PC-3 (cell line): Measurements from ENCODE around the gene CYP19A1. TPM values are rescaled to one million over a fixed set of nuclear protein-coding genes. Genes with fewer than 3 reads are reported as not detected.

Experiments used
- ATAC-seq: fragments of 200-7000 bp; cut with Tn5 transposase; 2 replicates; pipeline ENCODE4 v1.9.1; 2020; ENCODE audit warnings: mild to moderate bottlenecking, moderate library complexity
- BruUV-seq: library from RNA; stranded (reverse); fragments of 400-500 nt; replicated peaks from 2 replicates; lab custom pipeline; 2021; lab: Mats Ljungman, UMichigan
- CTCF ChIA-PET: fragments of 300-600 bp; sonication (Branson Sonifier 250); formaldehyde crosslinking; loops from one replicate; lab custom pipeline; 2022; ENCODE audit warnings: antibody characterized with exemption; lab: Charles Lee
- POLR2A ChIA-PET: fragments of 300-600 bp; sonication (Branson Sonifier 250); formaldehyde crosslinking; loops from one replicate; lab custom pipeline; 2022; ENCODE audit warnings: antibody characterized with exemption; ENCODE audit not compliant: unreplicated experiment; lab: Charles Lee
- DNase-seq: peaks from one replicate; pipeline ENCODE4 v3.0.0-alpha.2; 2015
- H2AFZ ChIP-seq: fragments of 300-600 bp; sonication (generic); 2 replicates; pipeline ENCODE4 v1.6.0; 2016; ENCODE audit warnings: antibody characterized with exemption, low read length
- H3F3A ChIP-seq: fragments of 300-600 bp; sonication (generic); one replicate; pipeline ENCODE4 v1.6.0; 2017; ENCODE audit warnings: antibody characterized with exemption, low read length, control low read depth, mild to moderate bottlenecking; ENCODE audit not compliant: unreplicated experiment
- H3K27ac ChIP-seq: fragments of 300-600 bp; sonication (generic); 2 replicates; pipeline ENCODE4 v1.5.1; 2016; ENCODE audit warnings: mild to moderate bottlenecking, low read length
- H3K27me3 ChIP-seq: fragments of 300-600 bp; sonication (generic); 2 replicates; pipeline ENCODE4 v1.6.1; 2016; ENCODE audit warnings: low read length, mixed read lengths
- H3K36me3 ChIP-seq: fragments of 300-600 bp; sonication (generic); 2 replicates; pipeline ENCODE4 v1.6.1; 2016; ENCODE audit warnings: low read depth, mixed run types, low read length, mixed read lengths
- H3K4me1 ChIP-seq: fragments of 300-600 bp; sonication (generic); 2 replicates; pipeline ENCODE4 v1.5.1; 2016; ENCODE audit warnings: low read length; ENCODE audit not compliant: insufficient read depth
- H3K4me2 ChIP-seq: fragments of 300-600 bp; sonication (generic); 2 replicates; pipeline ENCODE4 v1.6.0; 2016; ENCODE audit warnings: low read length
- H3K4me3 ChIP-seq: fragments of 300-600 bp; sonication (generic); 2 replicates; pipeline ENCODE4 v1.5.1; 2016; ENCODE audit warnings: mild to moderate bottlenecking, low read length, mixed read lengths
- H3K79me2 ChIP-seq: fragments of 300-600 bp; sonication (generic); 2 replicates; pipeline ENCODE4 v1.6.1; 2017; ENCODE audit warnings: low read length, mixed read lengths
- H3K9ac ChIP-seq: fragments of 300-600 bp; sonication (generic); 2 replicates; pipeline ENCODE4 v1.6.0; 2016; ENCODE audit warnings: mild to moderate bottlenecking, low read length
- H3K9me2 ChIP-seq: fragments of 300-600 bp; sonication (generic); replicated peaks from 2 replicates; pipeline ENCODE4 v1.6.1; 2016; ENCODE audit warnings: mixed run types, low read length, mixed read lengths
- H3K9me3 ChIP-seq: fragments of 300-600 bp; sonication (generic); 2 replicates; pipeline ENCODE4 v1.6.1; 2016; ENCODE audit warnings: low read length, mixed read lengths
- H4K20me1 ChIP-seq: fragments of 300-600 bp; sonication (generic); 2 replicates; pipeline ENCODE4 v1.6.1; 2016; ENCODE audit warnings: low read length, mixed read lengths
- CTCF ChIP-seq: fragments of 300-600 bp; sonication (generic); conservative IDR thresholded peaks from 2 replicates; pipeline ENCODE4 v1.5.1; 2017; ENCODE audit warnings: antibody characterized with exemption, low read depth, mild to moderate bottlenecking, low read length
- EZH2 ChIP-seq: fragments of 300-600 bp; sonication (generic); IDR thresholded peaks from one replicate; pipeline ENCODE4 v1.6.1; 2017; ENCODE audit warnings: antibody characterized with exemption, mild to moderate bottlenecking, low read length; ENCODE audit not compliant: unreplicated experiment
- EZH2phosphoT487 ChIP-seq: fragments of 300-600 bp; sonication (generic); IDR thresholded peaks from 2 replicates; pipeline ENCODE4 v1.6.1; 2018; ENCODE audit warnings: mild to moderate bottlenecking, antibody characterized with exemption, low read length, borderline replicate concordance
- intact Hi-C: fragments of 100-400 bp; cut with micrococcal nuclease; formaldehyde crosslinking; loops from 2 replicates; pipeline ENCODE4 v1.9.0; 2023
- total RNA-seq: library from RNA; depleted of rRNA; stranded (reverse); fragments of >200 nt; gene quantifications from 2 replicates; pipeline ENCODE4 v1.2.3, GENCODE V29; 2014

CYP19A1 gene
- total RNA-seq, 1 experiment from 2014 or later = not detected

GRCh38 chr15:51366920-51367319, 28.5 kb upstream of the CYP19A1 start:
- peak overlapping the region; percentile 81 for H3K9ac ChIP-seq
- H3K9me2 ChIP-seq = no peaks in the 10 kb centered on the region
- ATAC-seq (peak; percentile 45), DNase-seq (peak; percentile 83)
- peak overlapping the region; percentile 95 for H3K27ac ChIP-seq
- intact Hi-C loops = loop anchor here (1.0 to 5.0 kb wide), 4 partner anchors 9 to 85 kb away; no protein-coding TSS in a partner anchor
- H3K4me3 ChIP-seq = peak overlapping the region; percentile 24; the same call in 1 of the 2 replicates
- POLR2A ChIA-PET = no interaction called here
- H3K4me1 ChIP-seq = peaks cover 46% of the 10 kb centered on the region
- TSS peak; percentile 18 for BruUV-seq
- peak overlapping the region; percentile 62 for H3K4me2 ChIP-seq
- no peaks in the 10 kb centered on the region for H4K20me1 ChIP-seq
- H2AFZ ChIP-seq = peak overlapping the region; percentile 5; the same call in 1 of the 2 replicates
- H3K79me2 ChIP-seq = no peaks in the 10 kb centered on the region
- TF ChIP-seq EZH2phosphoT487 = no peak
- TF ChIP-seq CTCF = 0 out of 2 replicates have a peak, but pooled peaks have one; percentile 27
- no peaks in the 10 kb centered on the region for H3K27me3 ChIP-seq
- no peaks in the 10 kb centered on the region for H3K9me3 ChIP-seq
- CTCF ChIA-PET = interaction anchor here (1.2 kb wide), 1 partner anchor 80 kb away, joined by 3 read pairs; no protein-coding TSS in a partner anchor
- H3F3A ChIP-seq = peaks cover 3% of the 10 kb centered on the region
- H3K36me3 ChIP-seq = no peaks in the 10 kb centered on the region

DNA sequence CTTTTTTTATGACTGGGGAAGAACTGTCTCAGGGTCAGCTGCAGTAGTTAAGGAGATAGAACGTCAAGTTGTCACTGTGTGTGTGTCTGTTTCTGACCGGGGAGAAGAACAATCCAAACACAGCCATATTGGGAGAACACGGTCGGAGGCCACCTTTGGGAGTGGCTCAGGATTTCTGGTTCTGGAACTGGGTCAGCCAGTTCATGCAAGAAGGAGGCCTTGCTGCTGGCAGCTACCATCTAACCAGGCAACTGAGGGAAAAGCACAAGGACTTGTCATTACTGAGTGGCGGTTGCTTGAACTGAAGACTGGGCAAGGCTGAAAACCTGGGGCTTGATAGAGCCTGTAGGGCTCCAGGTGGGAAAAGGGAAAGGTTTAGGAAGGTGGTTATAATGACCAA, 27.7 kb upstream of the CYP19A1 start:
- no peak overlapping the region for H3K4me2 ChIP-seq
- ATAC-seq = no peak
- H3K9me3 ChIP-seq = no peaks in the 10 kb centered on the region
- peak overlapping the region; percentile 95 for H3K27ac ChIP-seq
- H3K36me3 ChIP-seq = no peaks in the 10 kb centered on the region
- peaks cover 3% of the 10 kb centered on the region for H3F3A ChIP-seq
- H3K4me1 ChIP-seq = peaks cover 46% of the 10 kb centered on the region
- BruUV-seq = no TSS peak
- no peaks in the 10 kb centered on the region for H3K79me2 ChIP-seq
- POLR2A ChIA-PET = no interaction called here
- no peak overlapping the region for H3K4me3 ChIP-seq
- H3K27me3 ChIP-seq = no peaks in the 10 kb centered on the region
- DNase-seq = no peak
- no peak overlapping the region for H2AFZ ChIP-seq
- no peaks in the 10 kb centered on the region for H4K20me1 ChIP-seq
- no peak for TF ChIP-seq EZH2
- TF ChIP-seq EZH2phosphoT487 = no peak
- no peak for TF ChIP-seq CTCF
- intact Hi-C loops = loop anchor here (5.0 kb wide), 2 partner anchors 54 to 84 kb away; no protein-coding TSS in a partner anchor
- CTCF ChIA-PET = no interaction called here
- no peaks in the 10 kb centered on the region for H3K9me2 ChIP-seq
- H3K9ac ChIP-seq = peak overlapping the region; percentile 81

DNA sequence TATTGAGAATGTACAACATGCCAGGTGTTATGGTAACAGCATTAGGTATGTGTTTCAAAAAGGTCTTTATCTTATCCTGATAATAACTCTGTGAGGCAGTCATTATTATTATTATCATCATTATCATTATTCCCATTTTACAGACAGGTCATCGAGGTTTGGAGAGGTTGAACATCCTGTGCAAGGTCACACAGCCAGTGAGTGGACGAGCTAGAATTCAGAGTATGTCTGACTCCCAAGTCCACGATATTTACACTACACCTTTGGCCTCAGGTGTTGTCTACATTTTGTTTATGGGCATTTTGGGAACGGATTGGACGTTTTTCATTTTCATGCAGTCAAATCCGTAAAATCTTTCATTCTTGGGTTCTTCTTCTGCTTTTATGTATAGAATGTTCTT, 27.0 kb upstream of the CYP19A1 start:
- BruUV-seq = no TSS peak
- POLR2A ChIA-PET = no interaction called here

More for the DNA sequence above, 27.0 kb upstream of the CYP19A1 start:
- DNase-seq = no peak
- intact Hi-C loops = loop anchor here (5.0 kb wide), 2 partner anchors 53 to 83 kb away; no protein-coding TSS in a partner anchor
- Histone ChIP-seq H3K4me1 (peaks cover 43% of the 10 kb centered on the region), H3K27ac (no peak overlapping the region), H3K36me3 (no peaks in the 10 kb centered on the region), H3K79me2 (no peaks in the 10 kb centered on the region), H3K9ac (no peak overlapping the region), H3K4me3 (no peak overlapping the region), H3K27me3 (no peaks in the 10 kb centered on the region), H3K9me2 (no peaks in the 10 kb centered on the region), H3F3A (peaks cover 3% of the 10 kb centered on the region), H4K20me1 (no peaks in the 10 kb centered on the region), H3K4me2 (no peak overlapping the region), H2AFZ (no peak overlapping the region), H3K9me3 (no peaks in the 10 kb centered on the region)
- ATAC-seq = no peak
- TF ChIP-seq EZH2phosphoT487 (no peak), EZH2 (no peak), CTCF (no peak)
- CTCF ChIA-PET = no interaction called here
